NCI-H82 treated with DMSO at 0.1 percent for 48 hours (cell line): Measurements from ENCODE around the gene DRAXIN.

Experiments
- DNase-seq: peaks from one replicate; lab custom pipeline; 2025; ENCODE audit not compliant: unreplicated experiment; lab: John Stamatoyannopoulos, UW

Gene DRAXIN

DNA sequence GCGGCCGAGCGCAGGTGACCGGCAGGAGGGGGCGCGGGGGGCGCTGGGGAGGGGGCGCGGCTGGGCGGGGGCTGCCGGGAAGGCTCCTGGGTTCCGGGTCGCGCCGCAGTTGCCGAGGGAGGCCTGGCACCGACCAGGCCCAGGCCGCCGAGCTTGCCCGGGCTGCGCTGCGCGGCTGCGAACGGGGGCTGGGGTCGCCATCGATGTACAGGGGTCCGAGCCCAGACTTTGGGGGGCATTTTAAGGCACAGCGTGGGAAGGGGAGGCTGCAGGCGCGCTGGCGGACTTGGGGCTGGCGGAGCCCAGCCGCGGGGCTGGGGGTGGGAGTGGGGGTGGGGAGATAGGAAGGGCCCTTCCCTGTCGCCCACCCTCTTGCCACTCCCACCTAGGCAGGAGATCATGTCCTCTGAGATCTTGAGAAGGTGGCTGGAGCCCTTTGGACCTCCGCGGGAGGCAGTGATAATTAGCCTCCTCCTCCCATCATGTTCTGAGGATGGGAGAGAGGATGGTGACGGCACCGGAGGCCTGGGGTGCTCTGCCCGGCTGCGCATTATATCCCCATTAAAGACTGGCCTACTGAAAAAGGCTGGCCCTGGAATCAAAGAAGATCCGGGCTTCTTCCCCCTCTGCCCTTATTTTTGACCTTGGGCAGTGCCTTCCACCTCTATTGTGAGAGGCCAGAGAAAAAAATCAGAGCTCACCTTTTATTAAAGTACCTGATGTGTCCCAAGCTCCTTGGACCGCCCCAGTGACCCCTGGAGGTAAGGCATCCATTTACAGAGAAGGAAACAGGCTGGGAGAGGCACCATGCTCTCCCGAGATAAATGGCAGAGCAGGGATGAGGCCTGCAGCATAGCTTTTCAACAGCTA is 36.3 kb upstream of the DRAXIN start:
- no peak for DNase-seq

DNA sequence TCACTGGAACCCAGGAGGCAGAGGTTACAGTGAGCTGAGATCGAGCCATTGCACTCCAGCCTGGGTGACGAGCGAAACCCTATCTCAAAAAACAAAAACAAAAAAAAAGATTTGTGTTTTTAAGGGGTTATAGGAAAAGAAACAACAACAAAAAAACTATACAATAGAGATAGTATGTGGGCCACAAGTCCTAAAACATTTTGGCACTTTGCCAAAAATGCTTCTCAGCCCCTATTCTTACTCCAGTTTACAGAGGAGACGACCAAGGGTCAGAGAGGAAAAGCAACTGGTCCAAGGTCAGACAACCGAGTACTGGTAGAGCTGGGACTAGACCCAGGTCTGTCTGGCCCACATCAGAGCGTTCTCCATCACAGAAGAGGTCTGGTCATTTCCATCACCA is 33.9 kb upstream of the DRAXIN start:
- DNase-seq = no peak

DNA sequence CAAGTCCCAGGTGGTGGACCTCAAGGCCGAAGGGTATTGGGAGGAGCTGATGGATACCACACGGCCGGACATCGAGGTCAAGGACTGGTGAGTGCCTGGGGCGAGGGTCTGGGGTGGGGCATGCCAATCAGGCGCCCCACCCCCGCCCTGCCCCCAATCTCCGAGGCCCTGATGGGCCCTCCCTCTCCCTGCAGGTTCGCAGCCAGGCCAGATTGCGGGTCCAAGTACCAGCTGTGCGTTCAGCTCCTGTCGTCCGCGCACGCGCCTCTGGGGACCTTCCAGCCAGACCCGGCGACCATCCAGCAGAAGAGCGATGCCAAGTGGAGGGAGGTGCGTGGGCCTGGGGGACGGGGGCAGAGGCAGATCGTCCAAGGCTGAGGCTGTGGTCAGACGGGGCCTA is 33.0 kb upstream of the DRAXIN start:
- DNase-seq = no peak

DNA sequence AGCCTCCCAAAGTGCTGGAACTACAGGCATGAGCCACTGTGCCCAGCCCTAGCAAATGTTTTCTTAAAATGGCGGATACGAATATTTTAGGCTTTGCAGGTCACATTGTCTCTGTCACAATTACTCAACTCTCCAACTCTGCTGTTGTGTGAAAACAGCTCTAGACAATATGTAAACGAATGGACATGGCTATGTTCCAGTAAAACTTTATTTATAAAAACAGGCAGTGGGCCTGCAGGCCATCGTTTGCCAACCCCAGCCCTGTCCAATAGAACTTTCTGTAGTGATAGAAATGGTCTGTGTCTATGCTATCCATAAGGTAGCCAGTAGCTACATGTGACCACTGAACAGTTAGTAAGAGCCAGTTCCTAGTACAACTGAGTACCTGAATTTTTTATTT is 31.8 kb upstream of the DRAXIN start:
- DNase-seq = no peak

DNA sequence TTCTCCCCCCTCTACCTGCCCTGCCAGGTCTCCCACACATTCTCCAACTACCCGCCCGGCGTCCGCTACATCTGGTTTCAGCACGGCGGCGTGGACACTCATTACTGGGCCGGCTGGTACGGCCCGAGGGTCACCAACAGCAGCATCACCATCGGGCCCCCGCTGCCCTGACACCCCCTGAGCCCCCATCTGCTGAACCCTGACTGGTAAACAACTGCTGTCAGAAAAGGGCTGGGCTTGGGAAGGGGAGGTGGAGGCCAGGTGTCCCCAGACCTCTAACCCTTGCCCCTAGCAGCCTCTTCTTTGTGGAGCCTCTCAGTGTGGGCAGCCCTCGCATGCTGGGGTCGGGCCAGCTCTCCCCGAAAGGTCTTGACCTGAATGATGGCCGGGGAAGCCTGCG is 30.4 kb upstream of the DRAXIN start:
- no peak for DNase-seq

DNA sequence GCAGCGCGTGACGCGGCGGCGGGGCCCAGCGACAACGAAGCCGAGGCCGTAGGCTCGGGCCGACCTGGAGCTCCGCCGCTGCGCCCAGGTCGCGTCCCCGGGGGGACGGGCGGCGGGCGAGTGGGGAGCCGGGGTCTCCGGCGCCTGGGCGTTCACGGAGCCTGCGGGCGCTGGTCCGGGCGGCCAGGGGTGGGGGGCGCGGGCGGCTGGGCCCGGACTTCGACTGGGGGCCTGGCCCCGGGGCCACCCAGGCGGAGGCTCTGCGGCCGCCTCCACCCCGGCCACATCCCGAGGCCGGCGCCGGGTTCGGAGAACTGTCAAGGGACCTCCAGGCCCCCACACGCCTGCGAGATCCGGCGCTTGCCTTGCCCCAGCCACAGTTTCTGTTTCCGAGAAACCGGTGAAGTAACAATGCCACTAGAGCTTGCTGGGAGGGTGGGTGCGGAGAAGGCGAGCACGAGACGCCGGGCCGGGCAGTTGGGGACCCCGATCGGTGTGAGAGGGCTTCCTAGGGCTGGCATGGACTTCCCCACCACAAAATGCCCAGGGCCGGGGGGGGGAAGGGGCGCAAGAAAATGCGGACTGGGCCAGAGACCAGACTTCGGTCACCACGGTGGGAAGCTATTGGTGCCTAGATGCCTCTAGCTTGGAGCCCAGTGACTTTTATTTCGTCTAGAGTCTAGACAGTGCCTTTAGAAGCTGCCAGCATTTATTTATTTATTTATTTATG is 27.0 kb upstream of the DRAXIN start:
- DNase-seq = no peak

DNA sequence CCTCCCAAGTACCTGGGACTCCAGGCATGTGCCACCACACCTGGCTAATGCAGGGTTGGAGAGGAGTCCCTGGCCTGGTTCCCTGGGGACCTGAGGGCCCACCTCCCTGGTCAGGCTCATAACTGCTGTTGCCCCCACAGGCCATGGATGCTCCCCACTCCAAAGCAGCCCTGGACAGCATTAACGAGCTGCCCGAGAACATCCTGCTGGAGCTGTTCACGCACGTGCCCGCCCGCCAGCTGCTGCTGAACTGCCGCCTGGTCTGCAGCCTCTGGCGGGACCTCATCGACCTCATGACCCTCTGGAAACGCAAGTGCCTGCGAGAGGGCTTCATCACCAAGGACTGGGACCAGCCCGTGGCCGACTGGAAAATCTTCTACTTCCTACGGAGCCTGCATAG is 23.0 kb upstream of the DRAXIN start:
- no peak for DNase-seq

DNA sequence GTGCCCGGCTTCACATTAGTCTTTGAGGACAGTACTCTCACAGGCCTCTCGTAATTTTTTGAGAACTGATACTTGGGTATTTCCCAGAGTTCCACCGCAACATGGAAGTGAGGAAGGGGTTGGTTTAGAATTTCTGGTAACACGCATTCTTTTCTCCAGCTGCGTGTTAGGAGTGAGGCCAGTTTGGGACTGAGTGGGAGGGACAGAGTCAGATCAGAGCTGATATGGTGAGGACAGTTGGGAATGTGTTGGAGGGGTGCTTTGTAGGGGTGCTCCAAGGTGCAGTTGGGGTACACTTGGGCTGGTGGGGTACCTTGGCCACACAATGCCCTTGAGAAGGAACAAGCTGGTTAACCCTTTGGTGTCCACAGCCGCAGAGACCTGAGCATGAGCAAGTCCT is 20.8 kb upstream of the DRAXIN start:
- DNase-seq = no peak

DNA sequence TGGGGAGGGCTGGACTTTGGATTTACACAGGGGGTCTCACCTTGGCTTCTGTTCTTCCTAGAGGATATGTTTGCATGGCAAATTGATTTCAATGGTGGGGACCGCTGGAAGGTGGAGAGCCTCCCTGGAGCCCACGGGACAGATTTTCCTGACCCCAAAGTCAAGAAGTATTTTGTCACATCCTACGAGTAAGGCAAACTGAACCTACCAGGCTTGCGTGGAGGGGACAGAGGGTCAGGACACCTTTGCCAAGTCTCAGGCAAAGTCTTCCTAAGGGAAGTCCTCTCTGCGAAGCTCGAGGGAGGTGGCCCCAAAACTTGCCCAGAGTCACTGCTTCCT is 20.3 kb upstream of the DRAXIN start:
- no peak for DNase-seq

DNA sequence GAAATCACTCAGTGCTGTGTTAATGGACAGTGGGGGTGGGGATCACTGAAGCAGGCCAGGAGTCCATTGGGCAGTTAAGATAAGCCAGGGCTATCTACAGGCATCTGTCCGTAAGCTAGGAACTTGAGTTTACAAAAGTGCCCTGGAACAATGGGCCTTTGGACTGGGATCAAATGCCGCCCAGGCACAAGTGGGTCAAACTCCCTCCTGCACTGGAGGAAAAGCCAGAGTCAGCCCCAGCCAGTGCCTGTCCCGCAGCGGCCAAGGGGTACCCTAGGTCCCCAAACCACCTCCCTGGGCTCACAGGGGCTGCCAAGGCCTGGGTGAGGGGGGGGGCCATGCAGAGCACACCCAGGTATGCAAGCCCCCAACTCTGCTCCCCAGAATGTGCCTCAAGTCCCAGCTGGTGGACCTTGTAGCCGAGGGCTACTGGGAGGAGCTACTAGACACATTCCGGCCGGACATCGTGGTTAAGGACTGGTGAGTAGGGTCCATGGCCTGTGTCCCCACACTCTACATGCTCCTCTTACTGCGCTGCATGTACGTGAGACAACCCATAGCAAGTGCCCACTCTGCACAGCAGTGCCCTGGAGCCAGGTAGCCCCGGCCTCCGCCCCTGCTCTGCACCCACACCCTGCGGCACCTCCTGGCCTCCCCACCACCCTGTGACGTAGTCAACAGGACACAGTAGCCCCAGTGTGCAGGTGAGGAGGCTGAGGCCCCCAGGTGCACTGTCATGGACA is 19.8 kb upstream of the DRAXIN start:
- DNase-seq = no peak

DNA sequence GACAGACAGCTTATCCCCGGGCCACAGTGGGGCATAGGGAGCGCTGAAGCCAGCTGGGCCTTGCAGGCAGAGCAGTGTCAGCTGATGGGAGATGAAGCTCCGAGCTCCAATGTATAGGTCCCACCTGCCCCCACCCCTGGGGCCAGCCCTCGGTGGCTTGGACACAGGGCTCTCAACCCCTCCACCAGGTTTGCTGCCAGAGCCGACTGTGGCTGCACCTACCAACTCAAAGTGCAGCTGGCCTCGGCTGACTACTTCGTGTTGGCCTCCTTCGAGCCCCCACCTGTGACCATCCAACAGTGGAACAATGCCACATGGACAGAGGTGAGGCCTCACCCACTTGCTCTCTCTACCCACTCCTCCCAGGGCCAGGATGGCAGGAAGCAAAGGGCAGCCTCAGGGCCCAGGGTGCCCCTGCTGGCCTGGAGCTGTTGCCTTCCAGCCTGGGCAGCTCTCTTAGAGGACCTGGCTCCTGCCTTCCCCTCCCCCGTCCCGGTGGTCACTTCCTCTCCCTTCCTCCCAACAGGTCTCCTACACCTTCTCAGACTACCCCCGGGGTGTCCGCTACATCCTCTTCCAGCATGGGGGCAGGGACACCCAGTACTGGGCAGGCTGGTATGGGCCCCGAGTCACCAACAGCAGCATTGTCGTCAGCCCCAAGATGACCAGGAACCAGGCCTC is 18.3 kb upstream of the DRAXIN start:
- no peak for DNase-seq

DNA sequence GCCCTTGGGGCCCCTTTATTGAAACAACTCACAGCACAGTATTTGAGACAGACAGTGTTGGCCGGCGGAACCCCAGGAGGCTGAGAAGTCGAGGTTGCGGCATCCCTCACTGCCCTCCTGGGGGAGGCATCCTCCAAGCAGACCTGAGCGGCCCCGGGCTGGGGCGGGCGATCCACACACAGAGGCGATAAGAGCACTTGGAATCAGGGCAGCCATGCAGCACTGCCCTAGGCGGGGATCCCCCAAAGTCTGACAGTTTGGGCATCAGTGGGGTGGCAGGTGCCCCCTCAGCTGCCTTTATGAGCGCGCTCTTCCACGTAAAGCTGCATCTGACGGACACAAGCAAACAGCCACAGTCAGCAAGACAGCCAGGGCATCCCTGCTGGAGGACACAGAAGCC is 17.0 kb upstream of the DRAXIN start:
- DNase-seq = no peak

DNA sequence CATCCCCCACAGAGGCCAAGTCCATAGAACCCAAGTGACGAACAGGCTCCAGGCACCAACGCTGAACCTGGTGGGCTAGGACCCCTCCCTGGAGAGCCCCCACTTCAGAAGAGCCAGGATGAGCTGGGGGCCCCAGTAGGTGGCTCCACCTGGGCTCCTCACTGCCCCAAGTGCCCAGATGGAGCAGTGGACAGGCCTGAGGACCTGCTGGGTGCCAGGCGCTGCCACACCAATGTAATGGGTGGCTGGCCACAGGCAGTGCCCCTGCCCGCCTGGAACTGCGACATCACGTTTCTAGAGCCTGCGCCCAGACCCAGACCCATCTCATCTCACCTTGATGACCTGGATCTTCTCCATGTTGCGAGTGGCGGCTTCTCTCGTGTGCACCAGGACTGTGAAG is 16.2 kb upstream of the DRAXIN start:
- no peak for DNase-seq

DNA sequence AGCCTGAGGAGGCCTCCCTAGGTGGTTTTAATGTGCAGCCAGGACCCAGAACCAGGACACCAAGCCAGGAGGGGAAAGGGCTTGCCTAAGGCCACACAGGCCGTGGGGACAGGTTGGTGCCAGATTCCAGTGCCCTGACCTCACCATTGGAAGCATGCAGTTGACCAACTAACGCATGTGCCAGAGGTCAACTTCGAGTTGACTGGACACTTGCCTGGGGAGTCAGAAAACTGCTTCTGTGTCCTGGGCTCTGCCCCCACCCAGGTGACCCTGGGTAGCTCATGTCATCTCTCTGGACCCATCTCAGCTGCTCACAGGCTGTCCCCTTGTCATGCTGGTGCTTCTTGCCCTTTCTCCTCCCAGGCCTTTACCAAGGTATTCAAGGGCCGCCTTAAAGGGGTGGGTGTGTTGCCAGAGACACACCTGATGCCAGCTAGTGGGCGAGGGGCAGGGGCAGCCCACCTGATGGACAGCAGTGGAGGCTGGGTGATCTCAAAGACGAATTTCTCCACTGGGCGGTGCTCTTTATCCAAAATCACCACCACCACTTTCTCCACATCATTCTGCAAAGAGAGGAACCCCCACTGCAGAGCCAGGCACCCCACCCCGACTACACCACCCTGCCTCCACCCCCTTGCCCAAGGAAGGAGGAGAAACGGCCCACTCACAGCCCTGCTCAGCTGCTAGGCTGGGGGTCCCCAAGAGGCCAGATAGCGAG is 15.0 kb upstream of the DRAXIN start:
- DNase-seq = no peak

DNA sequence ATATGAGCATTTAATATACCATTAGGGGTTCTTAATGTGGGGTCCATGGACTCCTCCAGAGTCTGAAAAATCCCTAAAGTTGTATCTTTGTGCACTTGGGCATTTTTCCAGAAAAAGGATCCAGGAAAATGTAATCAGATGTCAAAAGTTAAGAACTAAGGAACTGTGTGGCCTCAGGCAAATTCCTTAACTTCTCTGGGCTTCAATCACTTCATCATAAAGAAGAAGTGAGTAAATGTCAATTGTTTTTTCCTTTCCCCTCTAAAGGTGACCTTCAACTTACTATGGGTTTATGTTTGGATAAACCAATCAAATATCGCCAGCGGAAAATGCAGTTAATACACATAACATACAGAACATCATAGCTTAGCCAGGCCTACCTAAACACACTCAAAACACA is 13.1 kb upstream of the DRAXIN start:
- DNase-seq = no peak

DNA sequence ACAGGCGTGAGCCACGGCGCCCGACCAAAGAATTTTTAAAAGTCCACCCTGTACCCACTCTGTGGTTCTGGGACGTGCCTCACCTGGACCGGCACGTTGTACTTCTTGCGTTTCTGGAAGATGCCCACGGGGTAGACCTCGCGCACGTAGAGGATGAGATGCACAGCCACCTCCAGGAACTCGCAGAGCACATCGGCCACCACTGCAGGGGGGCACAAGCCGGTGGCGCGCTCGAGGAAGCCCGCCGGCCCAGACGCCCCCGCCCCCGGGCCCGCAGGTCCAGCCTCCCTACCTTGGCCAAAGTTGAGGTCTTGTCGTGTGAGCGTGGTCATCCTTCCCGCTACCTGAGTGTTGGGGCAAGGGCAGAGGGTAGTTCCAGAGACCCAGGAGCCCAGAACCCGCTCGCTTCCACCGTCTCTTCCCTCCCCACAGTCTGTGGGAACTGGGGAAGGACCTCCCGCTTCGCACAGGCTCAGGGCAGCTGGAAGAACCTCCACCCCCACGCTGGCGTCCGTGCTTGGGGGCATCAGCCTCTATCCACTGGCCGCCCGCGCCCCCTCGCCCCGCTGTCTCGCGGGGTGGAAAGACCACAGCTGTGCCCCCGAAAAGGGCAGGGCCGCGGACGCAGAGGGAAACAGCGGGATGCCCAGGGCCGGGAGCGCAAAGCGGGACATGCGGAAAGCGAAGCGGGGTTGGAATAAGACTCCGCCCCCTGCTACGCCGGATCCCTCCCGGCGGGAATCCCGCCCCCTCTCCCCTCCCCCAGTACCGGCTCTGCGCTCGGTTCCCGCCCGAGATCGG is 11.0 kb upstream of the DRAXIN start:
- DNase-seq = no peak

DNA sequence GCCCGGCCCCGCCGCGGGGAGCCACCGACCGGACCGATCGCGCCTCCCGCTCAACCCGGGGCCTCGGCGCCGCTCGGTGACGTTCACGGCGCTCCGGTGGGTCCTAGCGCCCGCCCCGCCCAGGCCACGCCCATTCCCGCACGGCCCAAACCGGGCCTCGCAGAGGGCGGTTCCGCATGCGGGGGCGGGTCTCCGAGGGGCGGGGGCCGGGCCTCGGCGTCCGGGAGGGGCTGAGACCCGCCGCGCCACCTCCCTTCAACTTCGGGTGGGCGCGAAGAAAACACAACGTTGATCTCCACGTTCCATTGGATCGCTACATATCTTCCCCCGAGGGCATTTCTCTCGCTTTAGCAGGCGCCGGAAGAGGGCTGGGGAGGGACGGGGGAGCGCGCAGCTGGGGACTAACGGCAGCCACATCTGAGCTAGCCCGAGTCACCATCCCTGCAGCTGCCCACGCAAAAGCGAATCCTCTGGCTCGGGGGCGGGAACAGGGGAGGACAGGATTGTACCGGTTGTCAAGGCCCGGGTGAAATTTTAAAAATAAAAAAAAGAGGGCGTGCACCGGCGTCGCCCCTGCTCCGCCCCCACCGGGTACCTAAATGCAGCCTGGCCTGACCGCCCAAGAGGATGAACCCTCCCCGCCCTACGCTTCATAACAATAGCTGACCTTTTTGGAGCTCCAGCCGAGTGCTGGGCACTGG is 10.3 kb upstream of the DRAXIN start, which contains the start of gene MAD2L2:
Gene MAD2L2, minus strand, starts transcription at position 78 of the 701 bp plus-strand sequence. CDS start 547 bp downstream, outside the sequence.
- DNase-seq = peak; percentile 84

DNA sequence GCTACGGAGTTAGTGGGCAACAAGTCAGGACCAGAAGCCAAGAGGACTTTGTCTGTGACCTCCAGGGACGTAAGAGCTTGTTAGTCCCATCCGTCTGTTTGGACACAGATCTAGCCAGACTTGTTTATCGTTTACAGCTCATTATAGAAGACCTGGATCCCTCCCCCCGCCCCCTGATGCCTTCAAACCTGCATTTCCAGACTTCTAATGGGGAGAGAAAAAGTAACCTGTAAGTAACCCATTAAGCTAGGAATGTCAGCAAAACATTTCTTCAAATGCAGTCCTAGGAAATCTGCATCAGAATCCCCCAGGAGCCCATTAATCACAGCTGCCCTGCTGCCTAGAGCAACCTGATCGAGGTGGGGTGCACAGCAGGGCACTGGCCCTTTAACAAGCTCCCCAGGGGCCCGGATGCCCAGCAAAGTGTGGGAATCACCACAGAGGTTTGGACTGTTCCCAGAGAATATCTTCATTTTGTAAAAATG is 9.2 kb upstream of the DRAXIN start:
- DNase-seq = no peak

DNA sequence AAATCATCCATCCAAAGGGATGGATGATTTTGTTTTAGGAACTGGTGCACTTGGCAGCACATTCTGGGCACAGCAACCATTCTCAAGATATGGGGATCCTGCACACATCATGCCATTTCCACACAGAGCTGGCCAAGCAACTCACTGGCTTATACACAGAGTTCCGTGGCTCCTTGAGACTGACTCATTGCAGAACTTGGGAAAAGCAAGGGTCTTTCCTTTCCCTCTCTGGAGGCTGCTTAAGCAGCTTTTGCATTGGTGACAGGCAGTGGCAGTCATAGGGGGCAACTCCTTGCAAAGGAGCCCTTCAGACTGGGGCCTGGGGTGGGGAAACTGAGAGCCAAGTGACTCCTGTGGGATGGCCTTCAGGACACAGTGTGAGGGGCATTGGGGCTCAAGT is 8.7 kb upstream of the DRAXIN start:
- no peak for DNase-seq
